Measurements from ENCODE around the gene POLD1. TPM values are rescaled to one million over a fixed set of nuclear protein-coding genes. Genes with fewer than 3 reads are reported as not detected.

The POLD1 gene
- total RNA-seq, 1 donor from 2014 or later = 91.8 TPM

- no peak for TF ChIP-seq CTCF (conservative IDR thresholded peaks at IDR 0.05)
- Mint-ChIP-seq H3K9me3 (no peaks in the 10 kb centered on the region), H3K27ac (peak overlapping the region; percentile 82), H3K4me1 (ENCODE audit: unreplicated experiment) (peaks cover 7% of the 10 kb centered on the region), H3K4me3 (peak overlapping the region; percentile 21), H3K36me3 (peaks cover 4% of the 10 kb centered on the region), H3K27me3 (peaks cover 22% of the 10 kb centered on the region)
- DNase-seq (ENCODE audit: extremely low spot score, unreplicated experiment) = no peak
These were observed 35.5 kb downstream of the POLD1 start for GRCh38 chr19:50419580-50420035.

- peaks cover 4% of the 10 kb centered on the region for H3K36me3 Mint-ChIP-seq
- H3K27me3 Mint-ChIP-seq = peaks cover 22% of the 10 kb centered on the region
- no peak overlapping the region for H3K4me3 Mint-ChIP-seq
- peaks cover 7% of the 10 kb centered on the region for H3K4me1 Mint-ChIP-seq (ENCODE audit: unreplicated experiment)
- DNase-seq (ENCODE audit: extremely low spot score, unreplicated experiment) = no peak
- TF ChIP-seq CTCF (conservative IDR thresholded peaks at IDR 0.05) = no peak
- H3K27ac Mint-ChIP-seq = no peak overlapping the region
- H3K9me3 Mint-ChIP-seq = no peaks in the 10 kb centered on the region
These were observed 36.0 kb downstream of the POLD1 start for GRCh38 chr19:50420127-50420526.

- no peak overlapping the region for H3K27ac Mint-ChIP-seq
- no peaks in the 10 kb centered on the region for H3K9me3 Mint-ChIP-seq
- peaks cover 22% of the 10 kb centered on the region for H3K27me3 Mint-ChIP-seq
- H3K4me3 Mint-ChIP-seq = no peak overlapping the region
- peaks cover 7% of the 10 kb centered on the region for H3K4me1 Mint-ChIP-seq (ENCODE audit: unreplicated experiment)
- TF ChIP-seq CTCF (conservative IDR thresholded peaks at IDR 0.05) = no peak
- H3K36me3 Mint-ChIP-seq = peaks cover 4% of the 10 kb centered on the region
- DNase-seq (ENCODE audit: extremely low spot score, unreplicated experiment) = no peak
These were observed 36.7 kb downstream of the POLD1 start for GRCh38 chr19:50420808-50421207.

- H3K36me3 Mint-ChIP-seq = peaks cover 4% of the 10 kb centered on the region
- peaks cover 22% of the 10 kb centered on the region for H3K27me3 Mint-ChIP-seq
- no peak for TF ChIP-seq CTCF (conservative IDR thresholded peaks at IDR 0.05)
- H3K4me1 Mint-ChIP-seq (ENCODE audit: unreplicated experiment) = peaks cover 7% of the 10 kb centered on the region
- no peaks in the 10 kb centered on the region for H3K9me3 Mint-ChIP-seq
- no peak overlapping the region for H3K27ac Mint-ChIP-seq
- no peak overlapping the region for H3K4me3 Mint-ChIP-seq
- DNase-seq (ENCODE audit: extremely low spot score, unreplicated experiment) = no peak
These were observed 38.5 kb downstream of the POLD1 start for GRCh38 chr19:50422397-50423278.

GRCh38 chr19:50423279-50424113, 39.3 kb downstream of the POLD1 start:
- Mint-ChIP-seq H3K4me1 (ENCODE audit: unreplicated experiment) (peaks cover 7% of the 10 kb centered on the region), H3K9me3 (no peaks in the 10 kb centered on the region), H3K4me3 (no peak overlapping the region), H3K27me3 (peaks cover 22% of the 10 kb centered on the region), H3K36me3 (peaks cover 4% of the 10 kb centered on the region), H3K27ac (no peak overlapping the region)
- no peak for DNase-seq (ENCODE audit: extremely low spot score, unreplicated experiment)
- no peak for TF ChIP-seq CTCF (conservative IDR thresholded peaks at IDR 0.05)
